Activated CD8-positive, alpha-beta memory T cell treated with anti-CD3 and anti-CD28 coated beads, Interleukin-2, amount 50 U/mL, for 1 hour (primary cell): ENCODE results near the gene STK40.

Experiments
- DNase-seq: peaks from one replicate; pipeline ENCODE4 v3.0.0-alpha.2; 2020; ENCODE audit errors: extremely low read depth

The STK40 gene

DNA sequence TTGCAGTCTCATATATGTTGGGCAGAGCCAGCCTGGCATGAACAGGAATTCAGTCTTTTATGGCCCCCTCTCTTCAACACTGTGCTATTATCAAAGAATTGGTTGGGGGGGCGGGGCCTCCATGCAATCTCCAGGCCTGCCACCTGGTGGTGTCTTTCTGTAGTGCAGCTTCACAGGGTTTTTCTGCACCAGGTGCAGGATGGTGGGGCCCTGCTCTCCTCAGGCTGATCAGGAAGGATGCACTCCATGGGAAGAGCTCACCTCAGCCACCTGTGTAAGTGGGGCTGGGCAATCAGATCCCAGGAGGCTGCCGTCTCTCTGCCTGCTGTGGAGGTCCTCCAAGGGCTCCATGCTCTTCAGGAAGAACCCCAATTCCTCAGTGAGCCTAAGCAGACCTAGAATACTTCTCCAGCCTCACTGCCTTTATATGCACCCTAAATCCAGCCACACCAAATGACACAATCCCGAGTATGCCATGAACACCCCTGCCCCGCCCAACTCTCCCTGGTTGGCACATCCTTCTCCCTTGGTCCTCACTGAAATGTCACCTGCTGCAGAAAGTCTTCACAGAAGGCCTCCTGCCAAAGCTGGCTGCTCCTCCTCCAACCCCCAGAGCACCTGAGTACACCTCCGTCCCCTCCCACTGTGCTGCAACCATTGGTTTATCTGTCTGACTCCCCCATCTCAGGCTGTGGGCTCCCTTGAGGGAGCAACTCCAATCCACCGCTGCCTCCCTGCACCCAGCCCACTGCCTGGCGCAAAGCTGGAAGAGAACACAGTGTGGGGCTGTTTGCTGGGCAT lies 16.5 kb downstream of the STK40 start:
- DNase-seq, result peak; percentile 53

DNA sequence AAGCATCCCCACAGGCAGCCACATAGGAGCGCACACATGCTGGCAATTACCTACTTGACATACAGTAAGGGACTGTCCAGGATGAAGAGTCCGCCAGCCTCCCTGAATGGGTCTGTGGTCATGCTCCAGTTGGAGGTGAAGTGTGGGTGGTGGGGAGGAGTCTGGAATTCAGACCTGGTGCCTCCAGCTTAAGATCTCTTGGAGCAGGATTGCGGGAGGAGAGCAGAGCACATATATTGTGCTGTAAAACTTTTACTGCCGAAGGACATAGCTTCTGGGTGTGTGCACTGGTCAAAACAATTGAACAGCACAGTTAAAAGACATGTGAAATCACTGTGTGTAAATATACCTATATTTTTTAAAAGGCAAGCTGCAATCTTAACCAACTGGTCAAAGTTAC lies 17.9 kb downstream of the STK40 start:
- DNase-seq, result no peak

DNA sequence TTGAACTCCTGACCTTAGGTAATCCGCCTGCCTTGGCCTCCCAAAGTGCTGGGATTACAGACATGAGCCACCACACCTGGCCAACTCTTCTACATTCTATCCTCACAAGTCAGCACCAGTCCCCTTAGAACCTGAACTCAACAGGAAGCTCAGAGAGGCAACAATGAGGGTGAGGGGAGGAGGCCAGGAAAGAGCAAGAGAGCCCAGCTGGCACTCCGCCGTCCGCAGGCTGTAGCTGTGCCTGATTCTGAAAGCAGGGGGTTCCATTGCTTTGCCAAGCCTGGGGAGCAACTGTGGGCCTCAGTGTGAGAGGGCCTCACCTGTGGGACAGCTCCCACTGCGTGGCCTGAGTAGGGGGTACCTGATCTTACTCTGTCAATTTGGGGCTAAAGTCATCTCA lies 18.7 kb downstream of the STK40 start:
- DNase-seq, result no peak

DNA sequence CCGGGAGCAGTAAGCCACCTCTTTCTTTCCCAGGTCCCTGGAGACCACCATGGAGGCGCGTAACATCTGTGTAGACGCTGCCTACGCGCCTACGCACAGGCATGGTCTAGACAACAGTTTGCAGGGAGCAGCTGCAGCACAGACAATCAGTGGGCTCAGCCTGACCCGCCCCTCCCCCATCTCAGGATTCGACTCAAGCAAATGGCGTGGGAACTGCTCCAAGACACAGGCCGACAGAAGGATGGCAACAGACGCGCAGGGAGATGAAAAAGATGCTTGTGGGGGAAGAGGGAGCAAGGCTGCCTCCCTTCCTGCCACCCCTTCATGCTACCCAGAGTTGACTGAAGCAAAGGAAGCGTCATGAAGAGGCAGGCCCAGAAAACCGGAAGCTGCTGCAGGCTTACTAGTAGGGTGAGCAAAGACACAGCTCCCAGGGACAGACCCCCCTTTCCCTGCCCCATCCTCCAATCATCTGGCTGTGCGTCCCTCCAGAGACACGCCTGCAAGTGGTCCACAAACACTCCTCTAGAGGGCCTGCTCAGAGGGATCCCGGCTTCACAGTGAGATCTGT lies 19.5 kb downstream of the STK40 start:
- DNase-seq, result peak; percentile 54

DNA sequence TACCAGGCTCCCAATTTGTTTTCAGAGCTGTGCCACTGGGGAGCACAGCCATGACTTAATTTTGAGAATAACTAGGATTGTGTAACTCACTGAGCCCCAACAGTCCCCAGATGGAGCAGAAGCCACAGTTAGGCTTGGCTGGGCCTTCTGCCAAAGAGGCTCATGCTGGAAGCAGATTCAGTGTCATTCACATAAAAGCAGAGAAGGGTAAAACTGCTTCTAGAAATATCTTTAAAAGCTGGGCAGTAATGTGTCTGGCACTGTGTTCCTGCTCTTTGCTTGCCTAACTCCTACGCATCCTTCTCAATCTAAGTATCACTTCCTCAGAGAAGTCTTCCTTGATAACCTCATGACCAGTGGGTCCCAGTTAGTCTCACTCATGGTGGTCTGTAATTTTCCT lies 20.3 kb downstream of the STK40 start:
- no peak for DNase-seq

DNA sequence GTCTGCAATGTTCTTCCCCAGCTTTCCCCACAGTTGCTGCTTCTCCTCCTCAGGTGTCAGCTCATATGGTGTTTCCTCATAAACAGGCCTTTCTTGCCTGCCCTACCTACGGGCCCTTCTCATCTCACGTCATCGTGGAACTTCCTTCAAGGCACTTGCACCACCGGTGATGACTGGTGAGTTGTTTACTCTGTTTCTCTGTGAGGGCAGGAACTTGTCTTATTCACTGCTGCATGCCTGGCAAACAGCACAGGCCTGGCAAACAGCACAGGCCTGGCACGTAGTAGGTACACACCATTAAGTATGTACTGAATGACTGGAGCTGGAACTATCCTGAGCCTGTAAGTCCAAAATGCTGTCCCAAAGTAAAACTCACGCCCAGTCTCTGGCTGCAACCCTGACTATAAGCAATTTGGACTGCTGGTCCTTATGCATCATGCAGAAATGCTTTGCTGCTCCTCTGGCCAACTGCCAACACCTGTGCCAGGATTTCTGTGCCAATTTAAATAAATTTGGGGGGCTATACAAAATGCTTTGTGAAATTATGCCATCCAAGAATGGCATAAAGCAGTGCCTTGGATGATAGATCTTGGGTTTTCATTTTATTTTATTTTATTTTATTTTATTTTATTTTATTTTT lies 25.7 kb downstream of the STK40 start:
- no peak for DNase-seq

DNA sequence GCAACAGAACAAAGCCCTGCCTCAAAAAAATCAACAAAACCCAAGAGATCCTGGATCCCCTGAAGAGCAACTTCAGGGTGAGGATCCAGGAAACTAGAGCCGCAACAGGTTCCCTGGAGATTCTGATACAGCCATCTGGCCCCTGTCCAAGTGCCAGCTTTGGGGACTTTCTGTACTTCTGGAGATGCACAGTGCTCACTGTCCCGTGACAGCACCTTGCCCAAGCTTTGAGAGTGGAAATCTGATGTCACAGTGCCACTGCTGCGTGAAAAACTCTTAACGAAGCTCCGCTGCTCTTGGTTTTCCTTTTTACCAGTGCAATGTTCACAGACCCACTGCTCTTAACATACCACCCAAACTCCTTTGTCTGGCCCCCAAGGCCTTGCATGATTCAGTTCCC lies 26.3 kb downstream of the STK40 start:
- no peak for DNase-seq

DNA sequence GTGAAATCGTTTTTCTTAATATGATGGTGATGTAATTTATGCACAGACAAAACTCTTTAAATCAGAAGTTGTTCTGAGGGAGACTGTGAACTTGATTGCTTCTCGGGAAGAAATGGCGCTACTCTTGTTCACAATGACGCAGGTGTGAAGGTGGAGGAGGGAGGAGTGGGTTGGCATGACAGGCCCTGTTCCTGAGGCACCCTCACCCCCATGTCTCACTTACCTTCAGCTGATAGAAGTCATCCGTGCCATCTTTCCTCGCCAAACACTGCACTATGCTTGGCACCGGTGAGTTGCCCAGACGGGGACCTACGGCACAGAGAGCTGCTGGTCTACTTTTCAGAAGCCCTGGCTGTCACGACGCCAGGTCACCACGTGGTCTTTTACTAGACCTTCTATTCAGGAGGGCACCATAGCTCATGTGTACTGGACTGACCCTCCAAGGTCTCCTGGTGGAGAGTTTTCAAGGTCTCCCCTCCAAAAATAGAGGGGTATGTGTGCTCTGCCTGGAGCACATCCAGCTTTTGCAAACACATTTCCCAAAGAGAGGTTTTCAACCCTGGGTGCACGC lies 27.1 kb downstream of the STK40 start:
- DNase-seq, result no peak

DNA sequence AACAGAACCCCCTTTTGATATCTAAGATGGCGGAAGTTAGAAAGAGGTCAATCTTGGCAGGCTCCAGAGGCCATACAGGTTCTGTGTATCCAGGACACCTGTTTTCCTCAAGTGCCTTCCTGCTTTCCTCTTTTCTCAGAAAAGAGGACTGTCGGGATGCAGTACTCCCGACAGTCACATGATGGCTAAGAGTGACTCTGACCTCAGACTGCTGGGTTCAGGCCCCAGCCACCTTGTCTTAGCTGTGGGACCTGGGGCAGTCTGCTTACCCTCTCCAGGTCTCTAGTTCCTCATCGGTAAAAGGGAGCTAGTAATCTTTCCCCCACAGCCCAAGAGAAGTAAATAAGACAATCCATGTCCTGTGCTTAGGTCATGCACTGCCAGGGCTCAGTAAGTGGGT lies 29.9 kb downstream of the STK40 start:
- DNase-seq, result no peak

DNA sequence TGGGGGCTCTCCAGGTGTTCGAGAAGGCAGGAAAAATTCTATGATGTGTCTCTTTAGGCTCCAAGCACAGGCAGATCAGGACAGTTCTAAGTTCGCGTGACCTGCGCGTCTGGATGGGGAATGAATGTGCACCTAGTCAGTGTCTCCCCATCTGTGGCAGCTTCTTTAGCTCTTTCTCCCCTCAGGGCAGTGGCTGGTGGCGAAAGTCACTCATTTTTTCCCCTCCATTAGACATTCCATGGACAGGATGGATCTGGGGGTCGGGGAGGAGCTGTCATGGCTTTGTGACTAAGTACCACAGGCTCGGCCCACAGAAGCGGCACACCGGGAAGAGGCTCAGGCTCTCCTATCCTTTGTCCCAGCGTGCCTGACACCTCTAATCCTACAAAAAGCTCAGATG lies 31.2 kb downstream of the STK40 start:
- DNase-seq, result no peak

DNA sequence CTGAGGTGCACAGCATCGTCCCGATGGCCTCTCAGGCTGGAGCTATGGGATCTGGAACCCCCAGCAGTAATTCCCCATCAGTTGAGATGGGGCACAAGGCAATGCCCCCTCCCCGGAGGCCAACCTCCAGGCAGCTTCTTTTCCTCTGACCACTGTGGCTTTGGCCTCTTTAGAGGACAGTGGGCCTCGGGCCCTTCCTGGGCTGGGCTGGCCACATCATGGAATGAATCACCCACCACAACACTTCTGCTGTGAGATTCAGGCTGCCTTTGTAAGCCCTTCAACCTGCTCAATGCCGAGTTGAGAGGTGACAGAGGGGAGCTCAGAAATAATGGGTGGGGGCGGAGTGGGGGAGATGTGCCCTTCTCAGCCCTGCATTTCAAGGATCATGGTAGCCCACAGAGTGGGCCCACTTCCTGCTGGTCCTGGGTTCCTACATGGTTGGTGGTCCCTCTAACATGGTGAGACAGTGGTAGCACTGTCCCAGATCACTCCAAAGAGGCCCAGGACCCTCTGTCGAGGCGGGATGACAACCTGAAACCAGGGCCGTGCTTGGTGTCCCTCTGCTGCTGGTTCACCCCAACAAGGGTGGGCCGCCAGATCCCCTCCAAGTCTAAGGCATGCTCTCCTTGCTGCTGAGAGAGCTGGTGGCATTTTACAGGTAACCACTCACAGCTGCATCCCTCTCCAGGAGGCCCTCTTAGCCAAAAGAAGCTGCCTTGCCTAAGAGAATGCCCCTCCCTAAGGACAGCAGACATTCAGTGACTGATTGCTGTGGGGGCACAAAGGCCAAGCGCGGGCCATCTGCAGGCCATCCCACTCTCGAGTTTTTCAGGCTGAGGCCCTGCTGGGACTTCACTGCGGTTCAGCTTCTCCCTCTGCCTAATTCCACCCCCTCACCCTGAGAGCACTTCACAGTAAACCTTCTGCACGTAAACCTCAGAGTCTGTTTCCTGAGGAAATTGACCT lies 32.5 kb downstream of the STK40 start:
- no peak for DNase-seq

DNA sequence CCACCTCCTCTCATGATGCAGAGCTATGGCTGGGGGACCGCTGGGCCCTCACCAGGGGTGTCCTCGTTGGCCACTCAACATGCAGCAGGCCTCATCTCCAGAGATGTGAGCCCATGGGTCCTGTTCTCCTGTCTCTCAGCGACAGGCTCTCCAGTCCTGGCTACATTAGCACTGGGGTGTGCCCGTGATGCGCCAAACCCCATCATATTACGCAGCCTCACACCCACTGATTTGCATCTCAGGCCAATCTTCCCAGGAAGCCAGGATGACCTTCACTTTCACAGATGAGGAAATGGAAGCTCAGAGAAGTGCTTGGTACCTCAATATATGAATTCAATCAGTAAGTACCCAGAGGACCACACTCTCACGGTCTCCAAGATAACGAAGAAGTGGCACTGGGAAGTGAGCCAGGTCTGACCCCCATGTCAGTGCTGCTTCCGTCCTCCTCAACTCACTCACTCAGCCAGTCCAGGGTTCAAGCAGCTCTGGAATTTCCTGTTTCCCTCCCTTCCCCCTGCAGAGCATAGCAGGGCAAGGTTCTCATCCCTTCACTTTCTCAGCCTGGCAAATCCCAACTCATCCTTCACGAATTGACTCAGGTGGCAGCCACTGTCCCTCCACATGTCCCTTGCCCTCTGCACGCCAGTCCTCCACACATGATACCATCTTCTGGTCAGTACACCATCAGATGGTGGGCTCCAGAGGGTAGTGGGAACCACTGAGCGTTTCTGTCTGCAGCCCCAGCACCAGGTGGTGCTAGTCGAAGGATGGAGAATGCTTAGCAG lies 33.4 kb downstream of the STK40 start:
- DNase-seq, result no peak

DNA sequence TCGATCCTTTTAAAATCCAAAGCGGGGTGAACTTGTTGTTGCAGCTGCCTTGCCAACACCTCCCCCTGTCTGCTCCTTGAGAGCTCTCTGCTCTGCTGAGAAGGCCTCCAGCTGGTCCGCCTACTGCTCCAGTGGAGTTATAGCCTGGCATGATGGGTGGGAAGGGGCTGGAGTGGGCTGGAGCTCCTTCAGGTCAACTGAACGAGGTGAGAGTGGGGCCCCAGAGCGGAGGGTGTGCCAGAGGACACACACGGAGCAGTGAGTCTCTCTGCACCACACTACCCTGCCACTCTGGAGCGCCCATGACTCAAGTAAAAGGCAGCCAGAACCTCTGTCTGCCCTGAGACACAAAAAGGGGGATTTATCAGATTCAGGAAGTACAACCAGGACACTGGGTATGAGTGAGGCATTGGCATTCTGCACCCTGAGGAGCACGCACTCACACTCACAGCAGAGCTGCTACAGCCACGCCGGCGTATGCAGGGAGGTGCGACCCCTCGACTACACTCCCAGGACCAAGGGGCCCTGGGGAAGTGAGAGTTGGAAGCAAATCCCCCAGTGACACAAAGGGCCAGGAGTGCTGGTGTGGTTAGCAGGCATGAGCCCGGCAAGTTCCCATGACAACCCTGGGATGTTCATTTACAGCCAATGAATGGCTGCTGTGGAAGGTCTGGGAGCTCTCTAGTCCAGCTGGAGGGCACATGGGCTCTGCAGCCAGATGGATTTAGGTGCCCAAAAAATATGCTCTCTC lies 34.3 kb downstream of the STK40 start:
- DNase-seq, result no peak

DNA sequence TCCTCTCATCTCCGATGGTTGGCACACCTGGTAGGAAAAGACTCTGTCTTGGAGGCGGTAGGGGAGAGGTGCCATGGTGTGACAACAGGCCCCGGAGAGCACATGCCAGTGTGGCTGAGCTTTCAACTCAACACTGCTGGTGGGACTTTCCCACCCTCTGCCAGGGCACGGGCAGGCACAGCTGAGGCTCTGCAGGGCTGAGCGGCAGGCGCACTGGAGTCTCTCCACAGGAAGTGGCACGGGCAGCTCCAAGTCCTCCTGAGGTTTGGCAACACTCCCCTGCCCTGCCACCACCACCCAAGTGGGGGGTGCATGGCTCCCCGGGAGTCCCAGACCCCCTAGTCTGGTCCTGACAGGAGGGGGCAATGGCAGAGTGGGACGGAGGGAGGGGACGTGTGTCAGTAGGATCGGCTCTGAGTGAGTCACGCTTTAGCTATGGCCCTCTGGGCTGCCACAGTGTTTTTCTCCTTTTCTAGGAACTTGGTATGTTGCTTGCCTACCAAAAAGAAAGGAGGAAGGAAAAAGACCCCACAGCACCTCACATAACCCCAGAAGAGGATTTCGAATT lies 35.0 kb downstream of the STK40 start:
- no peak for DNase-seq

DNA sequence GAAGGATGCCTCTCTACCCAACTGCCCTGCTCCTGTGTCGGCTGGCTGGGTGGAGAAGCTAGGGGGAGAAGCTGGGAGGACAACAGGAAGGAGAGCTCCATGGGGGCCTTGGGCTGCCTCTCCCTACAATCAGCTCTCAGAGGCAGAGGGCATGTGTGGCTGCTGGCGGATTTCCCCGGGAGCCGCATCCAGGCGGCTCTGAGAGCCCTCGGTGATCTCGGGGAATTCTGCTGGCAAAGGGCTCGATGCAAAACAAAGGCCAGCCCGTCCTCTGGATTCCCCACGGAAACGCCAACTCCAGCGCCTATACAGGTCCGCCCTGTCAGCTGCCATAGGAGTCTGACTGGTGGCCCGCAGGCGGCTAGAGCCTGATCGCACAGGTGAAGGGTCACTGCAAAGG lies 35.9 kb downstream of the STK40 start:
- DNase-seq, result no peak

DNA sequence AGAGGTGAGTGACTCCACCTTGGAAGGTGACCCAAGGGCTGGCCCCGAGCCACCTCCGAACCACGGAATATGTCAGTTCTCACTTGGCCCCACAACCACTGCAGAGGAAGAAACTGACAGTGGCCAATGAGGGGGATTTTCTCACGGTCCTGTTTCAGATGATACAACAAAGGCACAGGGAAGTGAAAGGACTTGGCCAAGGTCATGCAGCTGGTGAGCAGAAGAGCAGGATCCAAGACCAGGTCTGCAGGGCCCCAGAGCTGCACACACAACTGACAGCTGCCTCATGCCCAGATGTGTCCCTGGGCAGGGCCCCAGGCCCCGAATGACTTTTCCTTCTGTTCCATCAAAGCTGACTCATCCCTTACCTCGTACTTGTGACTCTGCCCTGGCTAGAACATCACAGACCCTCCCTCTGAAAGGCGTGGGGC lies 36.5 kb downstream of the STK40 start:
- DNase-seq, result no peak

DNA sequence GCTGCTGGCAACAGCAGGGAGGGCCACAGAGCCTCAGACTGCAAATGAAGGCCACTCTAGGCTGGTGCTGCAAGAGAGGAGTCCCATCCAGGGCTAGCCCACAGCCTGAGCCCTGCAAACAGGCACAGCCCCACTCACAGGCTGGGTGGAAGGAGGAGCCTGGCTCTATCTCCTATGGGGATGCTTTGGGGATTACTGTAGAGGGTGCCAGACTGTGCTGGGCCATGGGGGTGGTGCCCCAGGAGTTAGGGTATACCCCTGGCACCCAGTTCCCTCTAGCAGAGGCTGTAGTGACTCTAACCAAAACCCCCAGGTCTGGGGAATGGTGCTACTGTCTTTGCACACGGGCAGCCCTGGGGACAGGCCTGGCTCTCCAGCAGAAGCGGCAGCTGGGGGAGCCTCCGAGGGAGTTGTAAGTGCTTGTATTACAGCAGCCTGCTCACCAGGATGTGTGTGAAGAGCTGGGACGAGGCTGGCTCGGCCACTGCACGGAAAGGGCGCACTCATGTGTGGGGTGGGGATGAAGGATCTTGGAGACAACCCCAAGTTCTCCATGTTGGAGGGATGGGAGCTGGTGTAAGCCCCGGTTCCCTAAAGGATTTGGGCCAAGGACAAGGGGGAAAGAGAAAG lies 38.9 kb downstream of the STK40 start:
- DNase-seq, result no peak

DNA sequence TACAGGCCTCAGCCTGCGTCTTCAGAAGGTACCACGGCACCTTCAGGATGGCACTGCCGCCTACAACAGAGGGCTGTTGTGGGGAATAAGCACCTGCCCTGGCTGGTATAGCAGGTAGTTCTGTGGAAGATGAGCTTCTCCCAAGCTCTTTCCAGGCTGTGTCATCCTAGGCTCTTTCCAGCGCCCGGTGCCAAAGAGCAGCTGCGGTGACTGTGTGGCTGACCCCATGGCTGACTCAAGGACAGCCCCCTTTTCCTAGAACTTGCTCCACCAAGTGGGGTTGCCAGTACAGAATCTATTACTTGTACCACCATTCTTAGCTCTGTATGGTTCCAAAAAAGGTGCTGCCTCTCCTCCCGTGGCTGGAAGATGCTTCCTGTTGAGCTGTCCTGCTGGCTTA lies 40.4 kb downstream of the STK40 start:
- no peak for DNase-seq

DNA sequence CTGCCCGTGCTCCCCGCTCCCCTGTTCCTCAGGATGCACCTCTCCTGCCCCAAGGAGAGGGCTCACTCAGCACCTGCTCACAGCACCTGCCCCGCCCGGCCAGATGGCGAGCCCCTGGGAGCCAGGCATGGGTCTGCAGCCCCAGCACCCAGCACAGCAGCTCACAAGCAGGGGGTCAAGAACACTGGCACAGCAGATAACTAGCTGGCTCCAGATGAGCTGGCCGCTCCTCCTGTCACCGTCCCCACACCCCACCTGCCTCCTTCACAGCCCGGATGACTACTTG lies 41.4 kb downstream of the STK40 start:
- no peak for DNase-seq
